Epithelial cell of alveolus of lung (primary cell): Measurements from ENCODE around the gene FAM209A. TPM values are rescaled to one million over a fixed set of nuclear protein-coding genes. Genes with fewer than 3 reads are reported as not detected.

ENCODE experiments used
- total RNA-seq: library from RNA; depleted of rRNA; stranded (reverse); fragments of >200 nt; gene quantifications from 2 replicates; pipeline ENCODE4 v1.2.1, GENCODE V29; 2015

FAM209A gene, protein sequence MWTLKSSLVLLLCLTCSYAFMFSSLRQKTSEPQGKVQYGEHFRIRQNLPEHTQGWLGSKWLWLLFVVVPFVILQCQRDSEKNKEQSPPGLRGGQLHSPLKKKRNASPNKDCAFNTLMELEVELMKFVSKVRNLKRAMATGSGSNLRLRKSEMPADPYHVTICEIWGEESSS
- not detected in 2 replicates for total RNA-seq

DNA sequence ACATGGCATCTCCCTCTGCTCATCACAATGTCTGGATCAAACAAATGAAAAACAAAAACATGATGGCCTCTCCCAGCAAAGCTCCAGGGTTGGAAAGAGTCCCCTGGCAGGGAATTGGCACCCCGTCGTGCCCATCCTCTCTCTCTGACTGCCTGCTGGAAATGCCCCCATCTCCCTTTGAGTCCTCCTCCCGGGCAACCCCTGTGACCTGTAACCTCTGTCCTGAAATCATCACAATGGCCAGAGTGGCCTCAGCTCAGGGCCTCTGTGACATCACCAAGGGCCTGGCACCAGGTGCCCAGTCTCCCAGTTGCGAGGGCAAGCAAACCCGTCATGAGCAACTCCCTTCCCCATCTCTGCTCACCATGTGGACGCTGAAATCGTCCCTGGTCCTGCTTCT is at the start of gene FAM209A:
FAM209A (plus strand) TSS at position 301 of the 400 bp plus-strand sequence; CDS start at position 366, 65 bp downstream.

DNA sequence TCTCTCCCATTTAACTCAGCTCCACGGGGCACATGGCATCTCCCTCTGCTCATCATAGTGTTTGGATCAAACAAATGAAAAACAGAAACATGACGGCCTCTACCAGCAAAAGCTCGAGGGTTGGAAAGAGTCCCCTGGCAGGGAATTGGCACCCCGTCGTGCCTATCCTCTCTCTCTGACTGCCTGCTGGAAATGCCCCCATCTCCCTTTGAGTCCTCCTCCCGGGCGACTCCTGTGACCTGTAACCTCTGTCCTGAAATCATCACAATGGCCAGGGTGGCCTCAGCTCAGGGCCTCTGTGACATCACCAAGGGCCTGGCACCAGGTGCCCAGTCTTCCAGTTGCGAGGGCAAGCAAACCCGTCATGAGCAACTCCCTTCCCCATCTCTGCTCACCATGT is 8.4 kb downstream of the FAM209A start, which contains the start of gene FAM209B:
FAM209B (plus strand) TSS at position 301 of the 400 bp plus-strand sequence; CDS start at position 397, 96 bp downstream.

Other genes with a start within 250 kb of the FAM209A start
- gene FAM210B, start 165.8 kb upstream of the FAM209A start, total RNA-seq, result 41.8 and 49.6 TPM in 2 replicates
- 23.8 and 38.1 TPM in 2 replicates for gene AURKA, start 132.5 kb upstream of the FAM209A start, total RNA-seq
- 26.8 and 40.8 TPM in 2 replicates for gene CSTF1, start 132.1 kb upstream of the FAM209A start, total RNA-seq
- gene CASS4, start 112.5 kb upstream of the FAM209A start, total RNA-seq, result 0.78 and 3.5 TPM in 2 replicates
- 60.9 and 68.2 TPM in 2 replicates for gene RTF2, start 56.1 kb upstream of the FAM209A start, total RNA-seq
- not detected in 2 replicates for gene FAM209B, start 8.5 kb downstream of the FAM209A start, total RNA-seq
- gene TFAP2C, start 104.6 kb downstream of the FAM209A start, total RNA-seq, result 0.13 TPM in 1 of 2 replicates, not detected in the other